ENCODE measurements around the gene SIK2. TPM values are rescaled to one million over a fixed set of nuclear protein-coding genes. Genes with fewer than 3 reads are reported as not detected.
A peak's percentile ranks its signal among the peaks of the same experiment; 100 is the strongest.

The SIK2 gene
- total RNA-seq, 4 donors from 2014 or later: 20.7 to 35.0 (median 26.8) TPM

DNA sequence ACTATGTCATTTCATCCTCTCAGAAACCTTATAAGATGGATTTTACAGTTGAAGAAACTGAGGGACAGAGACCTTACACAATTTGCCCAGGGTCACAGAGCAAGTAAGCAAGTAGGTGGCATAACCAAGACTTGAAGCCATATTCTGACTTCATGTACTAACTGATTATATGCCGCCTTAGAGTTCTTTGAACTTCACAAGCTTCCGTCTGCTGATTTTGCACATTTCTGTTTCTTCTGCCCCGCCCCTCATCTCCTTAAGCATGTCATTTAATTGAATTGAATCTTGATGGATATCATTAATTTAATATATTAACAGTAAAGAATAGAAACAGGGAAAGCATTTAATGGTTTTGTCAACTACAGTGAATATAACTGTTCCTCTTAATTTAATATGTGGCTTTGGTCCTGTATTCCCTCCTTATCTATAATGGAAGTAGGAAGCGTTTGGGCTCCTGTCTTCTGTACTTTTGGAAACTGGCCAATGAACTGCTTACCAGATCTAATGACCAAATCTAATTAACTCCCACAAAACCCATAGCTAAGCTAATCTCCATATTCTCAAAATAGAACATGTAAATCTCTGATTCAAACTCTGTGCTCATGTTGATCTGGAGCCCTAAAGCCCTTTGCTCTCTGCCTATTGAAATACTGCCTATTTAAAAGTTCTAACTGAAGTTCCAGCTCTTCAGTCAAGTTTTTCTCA is 30.4 kb downstream of the SIK2 start:
- Histone ChIP-seq H3K4me3 (replicated peaks in 1 of 3) (no peak overlapping the region), H3K36me3 (no peaks in the 10 kb centered on the region), H3K27me3 (no peaks in the 10 kb centered on the region), H3K4me1 (peaks cover 9 to 27% of the 10 kb centered on the region in 2 donors), H3K9me3 (no peaks in the 10 kb centered on the region), H3K27ac (peak overlapping the region in 2 of 3 donors; percentile 13 to 35)
- no peak for TF ChIP-seq POLR2A (IDR thresholded peaks at IDR 0.05)
- TF ChIP-seq, protein P1, sequence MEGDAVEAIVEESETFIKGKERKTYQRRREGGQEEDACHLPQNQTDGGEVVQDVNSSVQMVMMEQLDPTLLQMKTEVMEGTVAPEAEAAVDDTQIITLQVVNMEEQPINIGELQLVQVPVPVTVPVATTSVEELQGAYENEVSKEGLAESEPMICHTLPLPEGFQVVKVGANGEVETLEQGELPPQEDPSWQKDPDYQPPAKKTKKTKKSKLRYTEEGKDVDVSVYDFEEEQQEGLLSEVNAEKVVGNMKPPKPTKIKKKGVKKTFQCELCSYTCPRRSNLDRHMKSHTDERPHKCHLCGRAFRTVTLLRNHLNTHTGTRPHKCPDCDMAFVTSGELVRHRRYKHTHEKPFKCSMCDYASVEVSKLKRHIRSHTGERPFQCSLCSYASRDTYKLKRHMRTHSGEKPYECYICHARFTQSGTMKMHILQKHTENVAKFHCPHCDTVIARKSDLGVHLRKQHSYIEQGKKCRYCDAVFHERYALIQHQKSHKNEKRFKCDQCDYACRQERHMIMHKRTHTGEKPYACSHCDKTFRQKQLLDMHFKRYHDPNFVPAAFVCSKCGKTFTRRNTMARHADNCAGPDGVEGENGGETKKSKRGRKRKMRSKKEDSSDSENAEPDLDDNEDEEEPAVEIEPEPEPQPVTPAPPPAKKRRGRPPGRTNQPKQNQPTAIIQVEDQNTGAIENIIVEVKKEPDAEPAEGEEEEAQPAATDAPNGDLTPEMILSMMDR (IDR thresholded peaks at IDR 0.05): no peak
- 92 to 94% methylated on average over 4 of the region's 4 CpGs for WGBS, 2 donors
- DNase-seq: no peak
- intact Hi-C loops (cut with DNase I): no loop called here

DNA sequence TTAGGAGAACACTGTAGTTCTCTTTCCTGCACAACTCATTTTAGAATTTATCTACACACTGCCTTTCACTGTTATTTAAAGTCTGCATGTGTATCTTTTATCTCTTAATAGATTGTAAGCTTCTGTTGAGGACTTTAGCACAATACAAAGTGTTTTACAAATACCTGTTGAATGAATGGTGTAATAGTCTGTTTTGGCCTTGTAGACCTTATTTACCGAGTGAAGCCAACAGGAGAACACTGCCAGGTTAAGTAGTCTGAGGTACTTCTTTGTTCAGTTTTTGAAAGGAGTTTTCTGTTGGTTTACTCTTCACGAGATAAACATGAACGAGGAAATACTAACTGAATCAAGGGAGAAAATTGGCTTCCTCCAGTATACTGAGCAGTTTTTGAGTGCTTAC is 31.0 kb downstream of the SIK2 start:
- peak overlapping the region in 2 of 3 donors; percentile 29 to 35 for H3K27ac ChIP-seq
- no peak for TF ChIP-seq POLR2A (IDR thresholded peaks at IDR 0.05)
- TF ChIP-seq, protein P1 (IDR thresholded peaks at IDR 0.05): no peak
- H3K4me1 ChIP-seq: peaks cover 9 to 27% of the 10 kb centered on the region in 2 donors

GRCh38 chr11:111633756-111634362 is 31.6 kb downstream of the SIK2 start:
- WGBS, 2 donors: 53 to 65% methylated on average over 3 of the region's 3 CpGs

More for the DNA sequence above, 31.0 kb downstream of the SIK2 start:
- no peaks in the 10 kb centered on the region for H3K27me3 ChIP-seq
- WGBS, 2 donors: 38 to 39% methylated on average over 3 of the region's 3 CpGs
- no peaks in the 10 kb centered on the region for H3K36me3 ChIP-seq
- H3K4me3 ChIP-seq (replicated peaks in 1 of 3): no peak overlapping the region
- intact Hi-C loops (cut with DNase I): no loop called here
- no peak for DNase-seq
- no peaks in the 10 kb centered on the region for H3K9me3 ChIP-seq

GRCh38 chr11:111634981-111635705 is 32.9 kb downstream of the SIK2 start:
- 60 to 63% methylated on average over 5 of the region's 5 CpGs for WGBS, 2 donors
- H3K4me1 ChIP-seq: peaks cover 12 to 30% of the 10 kb centered on the region in 2 donors
- intact Hi-C loops (cut with DNase I): no loop called here

More at GRCh38 chr11:111633756-111634362, 31.6 kb downstream of the SIK2 start:
- no peak for DNase-seq
- H3K36me3 ChIP-seq: no peaks in the 10 kb centered on the region
- H3K27me3 ChIP-seq: no peaks in the 10 kb centered on the region
- TF ChIP-seq, protein P1 (IDR thresholded peaks at IDR 0.05): no peak
- no peak for TF ChIP-seq POLR2A (IDR thresholded peaks at IDR 0.05)
- H3K4me1 ChIP-seq: peaks cover 9 to 27% of the 10 kb centered on the region in 2 donors
- no peaks in the 10 kb centered on the region for H3K9me3 ChIP-seq
- intact Hi-C loops (cut with DNase I): no loop called here
- H3K4me3 ChIP-seq (replicated peaks in 1 of 3): no peak overlapping the region
- H3K27ac ChIP-seq: peak overlapping the region in 2 of 3 donors; percentile 29 to 35

More at GRCh38 chr11:111634981-111635705, 32.9 kb downstream of the SIK2 start:
- Histone ChIP-seq H3K4me3 (replicated peaks in 1 of 3) (no peak overlapping the region), H3K9me3 (no peaks in the 10 kb centered on the region), H3K36me3 (no peaks in the 10 kb centered on the region), H3K27me3 (no peaks in the 10 kb centered on the region), H3K27ac (peak overlapping the region; percentile 14 to 60 (median 49))
- TF ChIP-seq, protein P1 (IDR thresholded peaks at IDR 0.05): no peak
- TF ChIP-seq POLR2A (IDR thresholded peaks at IDR 0.05): no peak
- DNase-seq: no peak

Measured in thyroid gland (tissue), 4 donors.